Cardiac septum (tissue), 1 donor: Measurements from ENCODE around the gene GPC6. TPM values are rescaled to one million over a fixed set of nuclear protein-coding genes. Genes with fewer than 3 reads are reported as not detected.

Experiments
- DNase-seq: peaks from one replicate; pipeline ENCODE4 v3.0.0-alpha.2; 2020; ENCODE audit warnings: low spot score
- intact Hi-C: fragments of 100-400 bp; cut with DNase I; formaldehyde crosslinking; loops from one replicate; pipeline ENCODE4 v1.14.0; 2022
- total RNA-seq: library from RNA; stranded (reverse); fragmentation: NEBNext Ultra II Directional; extraction: Animal tissue kit (Norgen Biotek cat#: 25700); gene quantifications from one replicate; pipeline ENCODE4 v1.2.1, GENCODE V29; 2021
- donor health status: DM: no; HTN: no; CAD: no.

Gene GPC6
- total RNA-seq, 1 donor from 2014 or later, result 1.4 TPM

- intact Hi-C loops, result no loop called here
- no peak for DNase-seq
Measured at GRCh38 chr13:93262729-93263345, 36.2 kb downstream of the GPC6 start.

- intact Hi-C loops, result no loop called here
- DNase-seq, result no peak
Measured at GRCh38 chr13:93264876-93265275, 38.3 kb downstream of the GPC6 start.

GRCh38 chr13:93265800-93266199, 39.2 kb downstream of the GPC6 start:
- intact Hi-C loops, result no loop called here
- DNase-seq, result no peak

GRCh38 chr13:93266681-93267080, 40.1 kb downstream of the GPC6 start:
- no peak for DNase-seq
- intact Hi-C loops, result no loop called here

- intact Hi-C loops, result no loop called here
Measured at GRCh38 chr13:93268327-93269028, 41.9 kb downstream of the GPC6 start.

GRCh38 chr13:93270769-93271742, 44.4 kb downstream of the GPC6 start:
- DNase-seq, result no peak

More at GRCh38 chr13:93268327-93269028, 41.9 kb downstream of the GPC6 start:
- DNase-seq, result no peak

GRCh38 chr13:93279982-93280381, 53.4 kb downstream of the GPC6 start:
- intact Hi-C loops, result no loop called here
- no peak for DNase-seq

More at GRCh38 chr13:93270769-93271742, 44.4 kb downstream of the GPC6 start:
- intact Hi-C loops, result no loop called here

- DNase-seq, result no peak
- intact Hi-C loops, result no loop called here
Measured at GRCh38 chr13:93280688-93281087, 54.1 kb downstream of the GPC6 start.

- intact Hi-C loops, result no loop called here
- DNase-seq, result no peak
Measured at GRCh38 chr13:93283255-93283654, 56.6 kb downstream of the GPC6 start.

GRCh38 chr13:93284064-93284463, 57.5 kb downstream of the GPC6 start:
- DNase-seq, result no peak
- intact Hi-C loops, result no loop called here

GRCh38 chr13:93286047-93286446, 59.4 kb downstream of the GPC6 start:
- DNase-seq, result no peak
- intact Hi-C loops, result no loop called here

GRCh38 chr13:93289053-93289452, 62.4 kb downstream of the GPC6 start:
- intact Hi-C loops, result no loop called here
- no peak for DNase-seq

GRCh38 chr13:93289842-93290241, 63.2 kb downstream of the GPC6 start:
- intact Hi-C loops, result no loop called here
- DNase-seq, result no peak

GRCh38 chr13:93290503-93290902, 63.9 kb downstream of the GPC6 start:
- no peak for DNase-seq
- intact Hi-C loops, result no loop called here

- DNase-seq, result no peak
- intact Hi-C loops, result no loop called here
Measured at GRCh38 chr13:93292366-93292765, 65.8 kb downstream of the GPC6 start.

- intact Hi-C loops, result no loop called here
- DNase-seq, result no peak
Measured at GRCh38 chr13:93293710-93294109, 67.1 kb downstream of the GPC6 start.

GRCh38 chr13:93296584-93296983, 70.0 kb downstream of the GPC6 start:
- intact Hi-C loops, result no loop called here
- no peak for DNase-seq

GRCh38 chr13:93298713-93299112, 72.1 kb downstream of the GPC6 start:
- no peak for DNase-seq

GRCh38 chr13:93304134-93304533, 77.5 kb downstream of the GPC6 start:
- DNase-seq, result no peak
- intact Hi-C loops, result no loop called here

More at GRCh38 chr13:93298713-93299112, 72.1 kb downstream of the GPC6 start:
- intact Hi-C loops, result no loop called here
